ENCODE measurements around the gene UBE2I.
"Not testable (repeated sequence)": the region's sequence is repeated elsewhere in the genome, so short reads cannot be mapped to it uniquely, and the experiment has no call there.

The UBE2I gene

GRCh38 chr16:1292208-1292607 is 17.2 kb upstream of the UBE2I start:
- not testable (repeated sequence) for DNase-seq (ENCODE audit: low read depth in 2 of 3, low spot score in 1 of 3)

- not testable (repeated sequence) for DNase-seq (ENCODE audit: low read depth in 2 of 3, low spot score in 1 of 3)
These were observed 16.6 kb upstream of the UBE2I start for GRCh38 chr16:1292808-1293207.

GRCh38 chr16:1293921-1294656 is 15.3 kb upstream of the UBE2I start:
- no peak for DNase-seq (ENCODE audit: low read depth in 2 of 3, low spot score in 1 of 3)

- no peak for DNase-seq (ENCODE audit: low read depth in 2 of 3, low spot score in 1 of 3)
These were observed 14.0 kb upstream of the UBE2I start for GRCh38 chr16:1295465-1295864.

GRCh38 chr16:1296688-1297017 is 12.8 kb upstream of the UBE2I start:
- not testable (repeated sequence) for DNase-seq (ENCODE audit: low read depth in 2 of 3, low spot score in 1 of 3)

GRCh38 chr16:1297018-1297696 is 12.3 kb upstream of the UBE2I start:
- no peak for DNase-seq (ENCODE audit: low read depth in 2 of 3, low spot score in 1 of 3)

- no peak for DNase-seq (ENCODE audit: low read depth in 2 of 3, low spot score in 1 of 3)
These were observed 11.0 kb upstream of the UBE2I start for GRCh38 chr16:1298406-1298805.

- DNase-seq (ENCODE audit: low read depth in 2 of 3, low spot score in 1 of 3): no peak
These were observed 10.2 kb upstream of the UBE2I start for GRCh38 chr16:1299012-1299867.

- no peak for DNase-seq (ENCODE audit: low read depth in 2 of 3, low spot score in 1 of 3)
These were observed 9.6 kb upstream of the UBE2I start for GRCh38 chr16:1299868-1300203.

GRCh38 chr16:1300664-1301476 is 8.6 kb upstream of the UBE2I start:
- DNase-seq (ENCODE audit: low read depth in 2 of 3, low spot score in 1 of 3): peak; percentile 51 to 69 (median 67)

GRCh38 chr16:1301562-1301961 is 7.9 kb upstream of the UBE2I start:
- no peak for DNase-seq (ENCODE audit: low read depth in 2 of 3, low spot score in 1 of 3)

GRCh38 chr16:1305823-1306222 is 3.6 kb upstream of the UBE2I start:
- no peak for DNase-seq (ENCODE audit: low read depth in 2 of 3, low spot score in 1 of 3)

GRCh38 chr16:1306334-1306733 is 3.1 kb upstream of the UBE2I start:
- DNase-seq (ENCODE audit: low read depth in 2 of 3, low spot score in 1 of 3): no peak

GRCh38 chr16:1308036-1308976 is 1.1 kb upstream of the UBE2I start:
- no peak for DNase-seq (ENCODE audit: low read depth in 2 of 3, low spot score in 1 of 3)

GRCh38 chr16:1309888-1310831 is 724 bp downstream of the UBE2I start:
- peak in 1 of 3 donors; percentile 43 for DNase-seq (ENCODE audit: low read depth in 2 of 3, low spot score in 1 of 3)

- DNase-seq (ENCODE audit: low read depth in 2 of 3, low spot score in 1 of 3): no peak
These were observed 1.4 kb downstream of the UBE2I start for GRCh38 chr16:1310832-1311200.

- DNase-seq (ENCODE audit: low read depth in 2 of 3, low spot score in 1 of 3): no peak
These were observed 1.8 kb downstream of the UBE2I start for GRCh38 chr16:1311212-1311737.

GRCh38 chr16:1311738-1312466 is 2.5 kb downstream of the UBE2I start:
- no peak for DNase-seq (ENCODE audit: low read depth in 2 of 3, low spot score in 1 of 3)

Measured in stimulated activated CD4-positive, alpha-beta T cell treated with anti-CD3 and anti-CD28 coated beads, Interleukin-12 subunit alpha, Interleukin-12 subunit beta, amount 100 ng/mL, for 48 hours (primary cell).